Lower leg skin (tissue), 3 donors: ENCODE measurements around the gene EXOC5.

Experiments used
- POLR2A ChIP-seq, 2 donors: fragments of 450-650 bp; IDR thresholded peaks; one replicate each; pipeline ENCODE4 v1.6.1; 2016 to 2017; ENCODE audit warnings: antibody characterized with exemption in 2 of 2, mild to moderate bottlenecking in 1 of 2, moderate library complexity in 1 of 2
- TF ChIP-seq, protein P1 (sequence below), 3 donors: fragments of 450-650 bp; IDR thresholded peaks; one replicate each; pipeline ENCODE4 v1.5.1; 2016; ENCODE audit warnings: antibody characterized with exemption in 3 of 3, mild to moderate bottlenecking in 3 of 3, moderate library complexity in 2 of 3

DNA sequence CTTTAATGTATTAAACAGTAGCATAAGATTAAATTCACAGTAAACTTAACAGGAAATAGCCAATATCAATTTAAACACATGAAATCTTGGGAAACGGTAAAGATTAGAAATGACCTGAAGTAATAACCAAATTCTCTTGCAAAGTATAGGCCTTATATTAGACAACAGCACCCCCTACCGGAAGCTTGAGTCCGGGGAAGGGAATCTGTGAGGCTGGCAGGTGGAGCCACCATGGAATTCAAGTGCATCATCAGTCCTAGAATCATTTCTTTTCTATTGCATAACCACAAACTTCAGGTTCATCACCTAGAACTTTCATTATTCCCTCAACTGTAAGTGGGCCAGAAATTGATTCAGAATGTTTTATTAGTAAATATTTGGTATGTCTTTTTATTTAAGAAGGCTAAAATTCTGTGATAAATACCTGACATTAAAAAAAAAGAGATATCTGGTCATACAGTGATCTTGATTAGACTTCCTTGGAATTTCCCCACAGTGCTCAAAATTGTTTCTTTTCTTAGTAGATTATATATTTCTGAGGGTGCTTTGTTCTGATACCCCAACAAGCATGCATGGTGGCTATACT is 48.6 kb upstream of the EXOC5 start:
- TF ChIP-seq, protein P1, sequence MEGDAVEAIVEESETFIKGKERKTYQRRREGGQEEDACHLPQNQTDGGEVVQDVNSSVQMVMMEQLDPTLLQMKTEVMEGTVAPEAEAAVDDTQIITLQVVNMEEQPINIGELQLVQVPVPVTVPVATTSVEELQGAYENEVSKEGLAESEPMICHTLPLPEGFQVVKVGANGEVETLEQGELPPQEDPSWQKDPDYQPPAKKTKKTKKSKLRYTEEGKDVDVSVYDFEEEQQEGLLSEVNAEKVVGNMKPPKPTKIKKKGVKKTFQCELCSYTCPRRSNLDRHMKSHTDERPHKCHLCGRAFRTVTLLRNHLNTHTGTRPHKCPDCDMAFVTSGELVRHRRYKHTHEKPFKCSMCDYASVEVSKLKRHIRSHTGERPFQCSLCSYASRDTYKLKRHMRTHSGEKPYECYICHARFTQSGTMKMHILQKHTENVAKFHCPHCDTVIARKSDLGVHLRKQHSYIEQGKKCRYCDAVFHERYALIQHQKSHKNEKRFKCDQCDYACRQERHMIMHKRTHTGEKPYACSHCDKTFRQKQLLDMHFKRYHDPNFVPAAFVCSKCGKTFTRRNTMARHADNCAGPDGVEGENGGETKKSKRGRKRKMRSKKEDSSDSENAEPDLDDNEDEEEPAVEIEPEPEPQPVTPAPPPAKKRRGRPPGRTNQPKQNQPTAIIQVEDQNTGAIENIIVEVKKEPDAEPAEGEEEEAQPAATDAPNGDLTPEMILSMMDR (IDR thresholded peaks at IDR 0.05): no peak
- TF ChIP-seq POLR2A (IDR thresholded peaks at IDR 0.05): no peak
